GM12864 (cell line): ENCODE results near the gene CLVS2.

Experiments used
- DNase-seq: peaks from one replicate; pipeline ENCODE4 v3.0.0-alpha.2; 2011; ENCODE audit warnings: low read depth
- H3K4me3 ChIP-seq: 2 replicates; pipeline ENCODE4 v1.5.1; 2011; ENCODE audit warnings: mild to moderate bottlenecking, low read depth, low read length, control low read depth
- CTCF ChIP-seq: IDR thresholded peaks from 2 replicates; pipeline ENCODE4 v1.5.1; 2011; ENCODE audit warnings: low read depth, mild to moderate bottlenecking, moderate library complexity, low read length, control low read depth, inconsistent platforms; ENCODE audit errors: missing control alignments

The CLVS2 gene

GRCh38 chr6:123074616-123075015 is 78.6 kb downstream of the CLVS2 start:
- no peak for DNase-seq
- TF ChIP-seq CTCF = no peak
- H3K4me3 ChIP-seq = no peak overlapping the region

- H3K4me3 ChIP-seq = no peak overlapping the region
- no peak for DNase-seq
- no peak for TF ChIP-seq CTCF
Measured at GRCh38 chr6:123085403-123085802, 89.4 kb downstream of the CLVS2 start.

- DNase-seq = no peak
- no peak for TF ChIP-seq CTCF
- no peak overlapping the region for H3K4me3 ChIP-seq
Measured at GRCh38 chr6:123089226-123089625, 93.2 kb downstream of the CLVS2 start.

GRCh38 chr6:123091091-123091895 is 95.3 kb downstream of the CLVS2 start:
- DNase-seq = no peak
- TF ChIP-seq CTCF = no peak
- H3K4me3 ChIP-seq = no peak overlapping the region

- DNase-seq = no peak
- no peak for TF ChIP-seq CTCF
- H3K4me3 ChIP-seq = no peak overlapping the region
Measured at GRCh38 chr6:123091896-123092271, 95.8 kb downstream of the CLVS2 start.

- TF ChIP-seq CTCF = no peak
- no peak for DNase-seq
- no peak overlapping the region for H3K4me3 ChIP-seq
Measured at GRCh38 chr6:123094795-123095194, 98.8 kb downstream of the CLVS2 start.

- H3K4me3 ChIP-seq = no peak overlapping the region
- no peak for DNase-seq
- no peak for TF ChIP-seq CTCF
Measured at GRCh38 chr6:123105561-123105960, 109.5 kb downstream of the CLVS2 start.
